GM18868 (cell line): Measurements from ENCODE around the gene DEFB132.

Experiments
- ATAC-seq: cut with Tn5 transposase; IDR thresholded peaks from one replicate; pipeline ENCODE4 v1.9.1; 2021; ENCODE audit warnings: mild to moderate bottlenecking, moderate library complexity; ENCODE audit not compliant: unreplicated experiment

Gene DEFB132

DNA sequence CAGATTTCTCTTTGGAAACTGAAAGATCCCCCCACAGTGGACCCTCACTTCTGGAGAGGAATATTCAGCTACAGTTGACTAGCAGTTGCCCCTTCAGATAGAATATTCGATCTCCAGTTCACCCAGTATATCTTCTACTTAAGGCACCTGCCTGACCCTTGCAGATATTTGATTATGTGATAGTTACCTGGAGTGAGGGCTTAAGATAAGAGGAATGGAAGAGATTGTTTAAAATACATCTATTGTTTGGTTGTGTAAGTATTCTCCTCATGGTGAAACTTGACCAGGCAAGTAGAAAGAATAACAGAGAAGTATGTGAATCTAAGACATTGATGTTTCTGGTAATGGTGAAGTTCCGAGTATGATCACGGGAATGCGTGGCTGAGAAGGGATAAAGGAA, 38.3 kb downstream of the DEFB132 start:
- no peak for ATAC-seq

DNA sequence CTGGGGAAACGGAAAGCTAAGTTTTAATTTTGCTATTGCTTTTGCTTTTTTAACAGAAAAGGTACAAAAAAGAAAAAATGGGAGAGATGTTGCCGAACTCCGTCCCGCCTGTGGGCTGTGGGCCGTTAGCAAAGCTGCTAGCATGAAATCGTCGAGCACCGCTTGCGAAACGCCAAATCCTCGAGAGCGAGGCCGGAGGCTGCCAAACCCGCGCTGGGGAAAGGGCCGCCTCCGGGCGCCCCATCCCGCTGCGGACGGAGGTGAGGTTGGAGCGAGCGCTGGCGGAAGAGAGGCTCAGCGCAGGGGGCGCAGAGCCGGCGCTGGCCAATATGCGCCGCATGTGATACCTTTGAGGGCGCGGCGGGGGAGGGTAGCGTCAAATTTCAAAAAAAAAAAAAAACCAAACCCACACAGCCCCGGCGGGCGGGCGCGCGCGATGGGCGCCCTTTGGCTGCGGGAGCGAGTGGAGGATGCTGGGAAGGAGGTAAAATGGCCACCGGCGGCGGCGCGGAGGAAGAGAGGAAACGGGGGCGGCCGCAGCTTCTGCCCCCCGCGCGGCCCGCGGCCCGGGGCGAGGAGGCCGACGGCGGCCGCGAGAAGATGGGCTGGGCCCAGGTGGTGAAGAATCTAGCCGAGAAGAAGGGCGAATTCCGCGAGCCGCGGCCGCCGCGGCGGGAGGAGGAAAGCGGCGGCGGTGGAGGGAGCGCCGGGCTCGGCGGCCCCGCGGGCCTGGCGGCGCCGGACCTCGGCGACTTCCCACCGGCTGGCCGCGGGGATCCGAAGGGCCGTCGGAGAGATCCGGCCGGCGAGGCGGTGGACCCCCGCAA, 39.8 kb downstream of the DEFB132 start, which contains the start of gene ZCCHC3:
ZCCHC3 (plus strand) TSS at position 473 of the 827 bp plus-strand sequence; CDS start at position 490, 17 bp downstream.
- peak; percentile 81 for ATAC-seq

DNA sequence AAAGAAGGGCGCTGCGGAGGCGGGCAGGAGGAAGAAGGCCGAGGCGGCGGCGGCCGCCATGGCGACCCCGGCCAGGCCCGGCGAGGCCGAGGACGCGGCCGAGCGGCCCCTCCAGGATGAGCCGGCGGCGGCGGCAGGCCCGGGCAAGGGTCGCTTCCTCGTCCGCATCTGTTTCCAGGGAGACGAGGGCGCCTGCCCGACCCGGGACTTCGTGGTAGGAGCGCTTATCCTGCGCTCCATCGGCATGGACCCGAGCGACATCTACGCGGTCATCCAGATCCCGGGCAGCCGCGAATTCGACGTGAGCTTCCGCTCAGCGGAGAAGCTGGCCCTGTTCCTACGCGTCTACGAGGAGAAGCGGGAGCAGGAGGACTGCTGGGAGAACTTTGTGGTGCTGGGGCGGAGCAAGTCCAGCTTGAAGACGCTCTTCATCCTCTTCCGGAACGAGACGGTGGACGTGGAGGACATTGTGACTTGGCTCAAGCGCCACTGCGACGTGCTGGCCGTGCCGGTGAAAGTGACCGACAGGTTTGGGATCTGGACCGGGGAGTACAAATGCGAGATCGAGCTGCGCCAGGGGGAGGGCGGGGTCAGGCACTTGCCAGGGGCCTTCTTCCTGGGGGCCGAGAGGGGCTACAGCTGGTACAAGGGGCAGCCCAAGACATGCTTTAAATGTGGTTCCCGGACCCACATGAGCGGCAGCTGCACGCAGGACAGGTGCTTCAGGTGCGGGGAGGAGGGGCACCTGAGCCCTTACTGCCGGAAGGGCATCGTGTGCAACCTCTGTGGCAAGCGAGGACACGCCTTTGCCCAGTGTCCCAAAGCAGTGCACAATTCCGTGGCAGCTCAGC, 40.6 kb downstream of the DEFB132 start:
- peak; percentile 18 for ATAC-seq

DNA sequence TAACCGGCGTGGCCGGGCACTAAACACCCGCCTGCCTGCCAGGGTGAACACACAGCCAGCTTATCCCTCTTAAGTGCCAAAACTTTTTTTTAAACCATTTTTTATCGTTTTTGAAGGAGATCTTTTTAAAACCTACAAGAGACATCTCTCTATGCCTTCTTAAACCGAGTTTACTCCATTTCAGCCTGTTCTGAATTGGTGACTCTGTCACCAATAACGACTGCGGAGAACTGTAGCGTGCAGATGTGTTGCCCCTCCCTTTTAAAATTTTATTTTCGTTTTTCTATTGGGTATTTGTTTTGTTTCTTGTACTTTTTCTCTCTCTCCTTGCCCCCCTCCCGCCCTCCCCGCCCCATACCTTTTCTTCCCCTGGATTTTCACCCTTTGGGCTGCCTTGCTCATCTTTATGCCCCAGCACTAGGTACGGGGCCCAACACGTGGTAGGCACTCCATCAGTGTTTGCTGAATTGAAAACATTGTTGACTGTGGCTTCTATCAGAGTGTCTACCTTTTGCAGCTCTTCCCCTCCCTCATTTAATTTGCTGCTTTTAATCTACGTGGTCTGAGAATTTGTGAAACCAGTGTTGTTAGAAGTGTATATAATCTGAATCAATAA, 41.4 kb downstream of the DEFB132 start:
- ATAC-seq = no peak

DNA sequence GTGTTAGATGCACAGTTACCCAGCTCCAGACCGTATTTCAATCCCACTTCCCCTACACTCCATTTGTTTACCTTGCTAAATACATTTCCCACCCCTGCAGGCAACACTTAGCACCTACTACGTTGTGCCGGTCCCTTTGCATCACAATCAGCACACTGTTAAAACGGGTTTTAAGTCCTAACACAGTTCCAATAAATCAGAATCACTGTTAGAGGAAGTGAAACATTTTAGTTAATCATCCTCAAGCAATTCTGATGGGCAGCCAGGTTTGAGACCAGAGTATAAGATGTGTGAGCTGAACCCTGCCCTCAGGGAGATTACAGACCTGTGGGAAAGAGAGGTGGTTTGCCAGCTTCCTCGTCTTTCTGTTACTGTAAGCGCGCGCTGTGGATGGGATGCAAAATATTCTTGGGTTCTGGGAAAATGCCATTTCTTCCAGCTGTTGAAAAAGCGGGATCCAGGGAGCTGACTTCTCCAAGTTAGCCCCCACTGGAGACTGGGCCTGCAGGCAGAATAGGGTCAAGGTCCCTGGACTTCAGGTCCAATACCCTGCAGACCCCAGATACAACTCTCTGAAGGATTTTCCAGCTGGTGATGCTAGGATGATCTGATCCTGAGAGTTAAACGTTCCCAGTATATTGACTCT, 42.9 kb downstream of the DEFB132 start:
- no peak for ATAC-seq

DNA sequence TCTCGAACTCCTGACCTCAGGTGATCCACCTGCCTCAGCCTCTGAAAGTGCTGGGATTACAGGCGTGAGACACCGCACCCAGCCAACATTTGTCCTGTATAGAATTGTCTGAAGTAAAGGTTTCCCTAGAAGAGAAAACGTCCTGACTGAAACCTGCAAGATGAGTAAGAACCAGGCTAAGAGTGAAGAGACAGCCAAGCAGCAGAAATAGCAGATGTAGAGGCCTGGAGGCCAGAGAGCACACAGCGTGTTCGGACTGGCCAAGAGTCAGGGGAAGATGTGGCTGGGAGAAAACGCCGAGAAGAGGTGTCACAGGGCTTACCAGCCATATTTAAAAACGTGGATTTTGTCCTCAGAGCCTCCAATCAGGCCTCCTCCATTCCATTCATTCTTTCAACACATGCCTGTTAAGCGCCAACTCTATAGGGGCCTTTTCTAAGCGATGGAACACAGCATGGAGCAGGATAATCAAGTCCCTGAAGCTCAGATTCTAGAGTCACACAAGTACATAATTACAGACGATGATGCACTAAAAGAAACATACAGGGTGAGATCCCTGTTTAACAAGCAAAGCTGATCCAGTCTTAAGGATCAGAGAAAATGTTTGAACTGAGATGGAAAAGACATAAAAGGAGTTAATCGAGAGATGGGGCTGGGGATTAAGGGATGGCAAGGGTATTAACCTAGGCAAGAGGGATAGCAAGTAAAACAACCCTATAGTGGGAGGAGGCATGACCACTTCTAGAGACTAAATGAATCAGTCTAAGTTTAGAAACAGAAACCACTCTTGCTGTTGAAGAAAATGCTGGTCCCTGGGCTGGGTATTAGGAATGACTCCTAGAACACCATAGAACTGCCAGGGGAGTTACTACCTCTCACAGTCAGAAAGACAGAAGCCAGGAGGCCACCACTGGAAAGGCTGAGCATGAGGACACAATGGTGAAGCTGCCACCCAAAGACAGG, 44.6 kb downstream of the DEFB132 start:
- ATAC-seq = no peak

DNA sequence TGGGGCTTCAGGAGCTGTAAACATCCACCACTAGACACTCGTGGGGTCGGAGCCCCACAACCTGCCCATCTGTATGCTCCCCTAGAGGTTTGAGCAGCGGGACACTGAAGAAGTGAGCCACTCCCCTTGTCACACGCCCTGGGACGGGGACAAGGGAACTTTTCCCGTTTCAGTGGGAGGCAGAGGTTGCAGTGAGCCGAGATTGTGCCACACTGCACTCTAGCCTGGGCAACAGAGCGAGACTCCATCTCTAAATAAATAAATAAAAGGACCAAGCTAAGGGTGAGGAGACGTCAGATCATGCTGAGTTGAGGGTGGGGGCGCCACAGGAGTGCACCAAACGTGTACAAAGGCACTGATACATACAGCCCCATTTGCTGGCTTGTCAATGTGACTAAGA, 48.2 kb downstream of the DEFB132 start:
- no peak for ATAC-seq

DNA sequence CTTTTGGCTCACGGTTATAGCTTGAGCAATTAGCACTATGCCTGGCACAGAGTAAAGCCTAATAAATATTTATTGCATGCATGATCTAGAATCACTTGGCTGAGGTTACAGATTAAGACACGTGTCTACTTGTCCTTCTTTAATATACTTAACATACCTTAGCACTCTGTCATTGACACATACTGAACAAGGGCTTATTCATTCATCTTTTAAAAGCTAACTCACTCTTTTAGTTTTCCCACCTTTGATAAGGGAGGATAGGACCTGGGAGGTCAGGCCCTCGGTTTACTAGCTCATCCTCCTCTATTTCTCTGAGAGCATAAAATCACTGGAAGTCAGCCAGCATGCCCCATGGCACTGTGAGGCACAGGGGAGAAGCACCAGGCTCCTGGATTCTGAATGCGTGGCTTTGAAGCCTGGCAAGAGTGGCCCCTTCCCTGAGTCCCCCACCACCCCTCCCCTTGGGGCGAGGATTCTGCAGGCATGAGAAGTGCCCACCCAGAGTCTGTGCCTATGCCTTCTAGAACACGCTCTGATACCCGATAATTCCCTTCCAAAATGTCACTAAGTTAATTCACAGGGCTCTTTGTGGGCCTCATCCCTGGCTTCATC, 51.0 kb downstream of the DEFB132 start:
- no peak for ATAC-seq

DNA sequence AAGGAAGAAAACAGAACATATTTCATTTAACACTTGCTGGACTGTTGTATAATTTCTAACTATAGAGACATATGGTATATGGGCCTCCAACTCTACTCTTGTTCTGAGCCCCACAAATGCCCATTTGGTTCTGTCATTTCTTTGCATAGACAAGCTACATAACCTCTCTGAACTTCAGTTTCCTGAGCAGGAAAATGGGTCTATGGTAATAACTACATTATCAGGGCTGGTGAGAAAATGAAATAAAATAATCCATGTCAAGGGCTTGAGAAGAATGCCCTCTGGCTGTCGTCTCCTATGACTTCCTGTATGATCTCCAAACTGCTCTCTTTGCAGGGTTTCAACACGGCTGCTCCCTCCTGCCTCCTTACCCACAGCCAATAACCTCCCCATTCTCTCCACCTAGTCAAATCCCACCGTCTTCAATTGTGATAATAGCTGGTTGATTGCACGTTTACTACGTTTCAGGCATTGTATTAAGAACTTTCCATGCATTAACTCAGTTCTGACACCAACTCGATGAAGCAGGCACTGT, 51.8 kb downstream of the DEFB132 start:
- no peak for ATAC-seq

DNA sequence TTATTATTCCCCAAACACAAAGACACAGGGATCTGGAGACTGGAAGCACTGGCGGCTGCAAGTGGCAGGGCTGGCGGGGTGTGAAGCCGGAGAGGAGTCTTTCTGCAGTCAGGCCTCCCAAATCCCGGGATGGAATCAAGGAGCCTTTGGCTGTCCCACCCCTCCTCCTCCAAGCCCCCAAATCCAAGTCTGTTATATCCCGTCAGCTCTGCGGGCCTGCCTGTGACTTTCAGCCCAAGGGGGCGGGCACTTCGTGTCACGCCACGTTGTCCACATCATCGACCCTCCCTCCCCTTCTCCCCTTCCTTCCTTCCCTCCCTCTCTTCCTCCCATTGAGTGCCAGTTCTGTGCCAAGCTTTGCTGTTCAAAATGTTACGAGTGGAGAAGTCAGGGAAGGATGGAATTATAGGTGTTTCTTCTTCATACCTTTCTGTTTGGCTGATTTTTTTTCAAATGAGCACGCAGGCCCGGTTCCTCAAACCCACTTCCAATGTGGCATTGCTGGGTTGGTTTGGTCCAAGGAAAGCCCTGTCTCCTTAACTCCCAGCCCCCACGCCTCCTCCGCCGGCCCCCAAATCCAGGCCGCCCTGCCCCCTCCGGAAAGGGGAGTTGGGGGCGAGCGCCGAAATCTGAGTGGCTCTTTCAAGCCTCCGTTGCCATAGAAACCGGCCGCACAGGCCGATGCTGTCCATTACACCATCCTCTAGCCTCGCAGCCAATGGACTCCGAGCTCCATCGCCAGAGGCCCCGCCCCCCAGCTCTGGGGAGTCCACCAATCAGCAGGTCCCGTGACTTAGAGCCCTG, 52.5 kb downstream of the DEFB132 start:
- ATAC-seq = peak; percentile 95

DNA sequence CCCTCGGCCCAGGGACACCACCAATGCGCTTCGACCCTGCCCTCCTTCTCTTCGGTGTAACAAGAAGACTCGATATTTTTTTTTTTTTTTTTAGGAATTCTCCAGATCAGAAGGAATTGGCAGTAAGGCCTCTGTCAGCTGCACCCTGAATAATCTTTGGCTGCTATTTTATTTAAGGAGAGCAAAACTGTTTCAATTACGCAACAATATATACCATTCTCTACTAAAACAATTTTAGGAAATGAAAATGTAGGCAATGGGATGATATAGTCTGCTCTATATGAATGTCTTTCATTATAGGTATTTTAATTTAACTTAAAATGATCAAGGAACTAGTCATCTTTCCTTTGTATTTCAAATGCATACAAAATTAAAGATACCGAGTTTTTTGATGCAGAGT, 53.1 kb downstream of the DEFB132 start:
- no peak for ATAC-seq
